SK-N-DZ (cell line): ENCODE data around the gene BCL7A.

Source experiments
- DNase-seq: peaks from one replicate; pipeline ENCODE4 v3.0.0-alpha.2; 2015; ENCODE audit warnings: low spot score

Gene BCL7A

GRCh38 chr12:122076743-122077495, 55.2 kb downstream of the BCL7A start:
- no peak for DNase-seq

- DNase-seq, result peak; percentile 96
Observed at GRCh38 chr12:122078141-122079032, 56.7 kb downstream of the BCL7A start, which contains the start of gene MLXIP. Gene MLXIP, plus strand, starts transcription at chr12:122078756. Its CDS starts 98 bp downstream, at chr12:122078854.

GRCh38 chr12:122079033-122079531, 57.4 kb downstream of the BCL7A start:
- no peak for DNase-seq

- DNase-seq, result no peak
Observed at GRCh38 chr12:122079532-122080081, 57.9 kb downstream of the BCL7A start.

GRCh38 chr12:122080149-122081082, 58.7 kb downstream of the BCL7A start:
- DNase-seq, result peak; percentile 63

GRCh38 chr12:122081083-122081696, 59.5 kb downstream of the BCL7A start:
- no peak for DNase-seq

GRCh38 chr12:122081697-122082221, 60.1 kb downstream of the BCL7A start:
- DNase-seq, result no peak

GRCh38 chr12:122082621-122083356, 61.1 kb downstream of the BCL7A start:
- DNase-seq, result no peak

- DNase-seq, result no peak
Observed at GRCh38 chr12:122084857-122085405, 63.2 kb downstream of the BCL7A start.

GRCh38 chr12:122085591-122085990, 63.9 kb downstream of the BCL7A start:
- no peak for DNase-seq

- DNase-seq, result no peak
Observed at GRCh38 chr12:122086116-122086515, 64.4 kb downstream of the BCL7A start.

- peak; percentile 80 for DNase-seq
Observed at GRCh38 chr12:122086641-122087285, 65.1 kb downstream of the BCL7A start.

GRCh38 chr12:122087431-122088178, 65.9 kb downstream of the BCL7A start:
- DNase-seq, result no peak

- DNase-seq, result no peak
Observed at GRCh38 chr12:122088179-122088810, 66.6 kb downstream of the BCL7A start.

- DNase-seq, result no peak
Observed at GRCh38 chr12:122089077-122089476, 67.4 kb downstream of the BCL7A start.

- no peak for DNase-seq
Observed at GRCh38 chr12:122090759-122091515, 69.3 kb downstream of the BCL7A start.
